ENCODE measurements around the gene SAP30. TPM values are rescaled to one million over a fixed set of nuclear protein-coding genes. Genes with fewer than 3 reads are reported as not detected.

Gene SAP30
- total RNA-seq, 1 experiment from 2014 or later: 11.4 TPM

GRCh38 chr4:173426064-173426463 lies 55.3 kb downstream of the SAP30 start:
- Histone ChIP-seq H3K4me1 (replicated peaks; ENCODE audit: insufficient read depth) (no peaks in the 10 kb centered on the region), H3K9me3 (ENCODE audit: insufficient read depth, low read depth) (no peaks in the 10 kb centered on the region), H3K79me2 (ENCODE audit: low read depth) (no peaks in the 10 kb centered on the region), H3K9me2 (ENCODE audit: insufficient read depth) (no peaks in the 10 kb centered on the region), H3K4me3 (no peak overlapping the region), H3K27ac (no peak overlapping the region), H4K20me1 (ENCODE audit: insufficient read depth) (no peaks in the 10 kb centered on the region), H3K4me2 (no peak overlapping the region), H2AFZ (no peak overlapping the region), H3K27me3 (ENCODE audit: insufficient read depth, low read depth) (no peaks in the 10 kb centered on the region), H3K36me3 (ENCODE audit: low read depth) (no peaks in the 10 kb centered on the region), H3F3A (ENCODE audit: insufficient read depth, low read depth) (no peaks in the 10 kb centered on the region)
- no peak for DNase-seq
- ChIA-PET CTCF (no interaction called here), POLR2A (ENCODE audit: unreplicated experiment) (no interaction called here)
- BruUV-seq (replicated peaks): no TSS peak
- intact Hi-C loops (cut with micrococcal nuclease; ENCODE audit: unreplicated experiment): loop anchor here (10.0 kb wide), 2 partner anchors 689 to 729 kb away; no protein-coding TSS in a partner anchor
- TF ChIP-seq EZH2 (IDR thresholded peaks at IDR 0.05; ENCODE audit: low read depth): no peak
- TF ChIP-seq CTCF (conservative IDR thresholded peaks at IDR 0.05): no peak

Other genes with a start within 250 kb of the SAP30 start
- 57.2 and 72.5 TPM in 2 replicates for gene GALNT7, start 202.1 kb upstream of the SAP30 start, total RNA-seq (2021)
- gene HMGB2, start 36.6 kb upstream of the SAP30 start, total RNA-seq (2021): 202 and 213 TPM in 2 replicates
- gene SCRG1, start 28.2 kb downstream of the SAP30 start, total RNA-seq (2021): not detected in 2 replicates
- not detected in 2 replicates for gene HAND2, start 159.3 kb downstream of the SAP30 start, total RNA-seq (2021)

All from PC-9 (cell line).